Cortex of kidney (tissue), 1 donor: ENCODE results near the gene PKN3.
"Not testable (repeated sequence)": the region's sequence is repeated elsewhere in the genome, so short reads cannot be mapped to it uniquely, and the experiment has no call there.

ENCODE experiments used
- DNase-seq: peaks from one replicate; lab custom pipeline; 2025; lab: John Stamatoyannopoulos, UW

Gene PKN3

DNA sequence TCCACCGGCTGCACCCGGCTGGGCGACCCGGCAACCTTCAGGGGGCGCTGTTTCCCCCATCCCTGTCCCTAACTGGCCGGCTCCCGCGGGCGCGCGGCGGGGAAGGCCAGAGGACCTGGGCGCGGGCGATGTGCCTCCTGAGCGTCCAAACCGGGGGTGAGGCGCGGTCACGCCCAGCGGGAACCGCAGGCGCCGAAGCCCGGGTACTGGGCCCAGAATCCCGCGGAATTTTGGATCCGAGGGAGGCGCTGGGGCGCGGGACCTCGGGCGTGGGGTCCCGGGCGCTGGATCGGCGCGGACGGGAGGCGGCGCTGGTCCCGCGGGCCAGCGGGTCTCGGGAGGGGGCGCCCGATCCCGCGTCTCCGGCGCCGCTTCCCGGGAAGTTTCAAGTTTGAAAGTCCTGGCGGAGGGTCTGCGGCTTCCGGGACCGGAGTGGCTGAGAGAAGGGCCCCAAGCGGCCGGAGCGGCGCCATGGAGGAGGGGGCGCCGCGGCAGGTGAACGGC lies at the start of gene PKN3:
Gene PKN3 (plus strand): TSS at position 59 of the 504 bp plus-strand sequence. CDS start 413 bp downstream, at position 472.
- no peak for DNase-seq

DNA sequence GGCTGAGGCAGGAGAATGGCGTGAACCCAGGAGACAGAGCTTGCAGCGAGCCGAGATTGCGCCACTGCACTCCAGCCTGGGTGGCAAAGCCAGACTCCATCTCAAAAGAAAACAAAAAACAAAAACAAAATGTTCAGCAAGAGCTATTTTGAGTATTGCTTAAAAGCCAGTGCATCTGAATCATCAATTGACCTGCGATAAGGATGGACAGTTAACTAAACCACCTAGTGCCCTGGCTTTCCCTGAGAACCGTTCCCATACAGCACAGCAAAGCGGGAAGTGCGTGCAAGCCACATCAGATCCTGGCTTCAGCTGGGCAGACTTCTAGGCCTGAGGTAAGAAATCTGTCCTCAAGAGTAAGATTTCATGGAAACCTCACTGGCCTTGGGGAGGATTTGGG lies 48.4 kb upstream of the PKN3 start:
- no peak for DNase-seq

DNA sequence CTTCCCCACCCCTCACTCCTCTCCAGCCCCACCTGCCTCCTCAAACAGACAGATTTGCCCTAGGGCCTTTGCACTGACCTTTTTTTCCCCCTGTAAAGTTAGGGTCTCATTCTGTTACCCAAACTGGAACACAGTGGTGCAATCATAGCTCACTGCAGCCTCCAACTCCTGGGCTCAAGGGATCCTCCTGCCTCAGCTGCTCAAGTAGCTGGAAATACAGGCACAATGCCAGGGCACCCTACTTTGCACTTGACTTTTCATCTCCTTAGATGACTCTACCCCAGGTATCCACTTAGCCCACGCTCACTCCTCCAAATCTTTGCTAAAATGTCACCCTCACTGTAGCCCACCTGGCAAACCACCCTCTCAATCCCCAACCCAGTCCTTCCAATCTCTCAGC lies 47.8 kb upstream of the PKN3 start:
- DNase-seq: no peak

DNA sequence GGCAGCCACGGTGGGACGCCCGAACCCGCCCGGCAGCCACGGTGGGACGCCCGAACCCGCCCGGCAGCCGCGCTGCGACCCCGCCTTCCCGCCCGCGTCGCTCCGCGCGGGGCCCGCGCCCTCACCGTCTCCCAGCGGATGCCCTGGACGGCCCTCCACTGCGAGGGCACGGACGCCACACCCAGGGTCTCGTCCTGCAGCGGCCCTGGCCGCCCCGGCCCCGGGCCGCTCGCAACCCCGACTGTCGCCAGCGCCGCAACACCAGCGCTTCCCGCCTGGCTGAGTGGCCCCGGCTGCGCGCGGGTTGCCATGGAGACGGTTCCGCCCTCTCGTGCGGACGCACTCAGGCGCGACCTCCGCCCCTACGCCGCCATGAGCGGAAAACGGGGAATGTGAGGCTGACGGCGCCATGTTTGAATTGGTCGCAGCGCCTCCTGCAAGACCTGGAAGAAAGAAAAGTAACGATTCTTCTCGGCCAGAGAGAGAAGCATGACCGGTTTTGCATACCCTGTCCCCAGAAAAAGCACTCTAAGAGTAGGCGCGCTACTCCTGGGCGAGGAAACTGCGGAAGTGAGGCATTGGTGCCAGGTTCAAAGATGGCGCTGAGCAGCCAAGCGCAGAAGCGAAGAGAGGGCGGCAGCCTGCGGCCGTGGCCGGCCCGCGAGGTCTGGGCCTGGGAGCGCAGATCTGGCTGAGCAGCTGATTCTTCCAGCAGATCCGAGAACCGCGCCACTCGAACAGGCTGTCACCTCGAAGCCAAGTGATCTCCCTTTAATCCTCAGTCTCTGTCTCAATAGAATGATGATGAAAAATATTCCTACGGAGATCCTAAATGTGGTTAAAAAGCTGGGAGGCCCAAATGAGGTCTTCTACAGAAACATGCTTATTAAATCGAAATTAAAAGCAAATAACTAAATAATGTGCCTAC lies 45.6 kb upstream of the PKN3 start, which contains the start of gene DYNC2I2:
Gene DYNC2I2 (minus strand): TSS at position 432 of the 928 bp plus-strand sequence. CDS start 121 bp downstream, at position 311.
- no peak for DNase-seq

DNA sequence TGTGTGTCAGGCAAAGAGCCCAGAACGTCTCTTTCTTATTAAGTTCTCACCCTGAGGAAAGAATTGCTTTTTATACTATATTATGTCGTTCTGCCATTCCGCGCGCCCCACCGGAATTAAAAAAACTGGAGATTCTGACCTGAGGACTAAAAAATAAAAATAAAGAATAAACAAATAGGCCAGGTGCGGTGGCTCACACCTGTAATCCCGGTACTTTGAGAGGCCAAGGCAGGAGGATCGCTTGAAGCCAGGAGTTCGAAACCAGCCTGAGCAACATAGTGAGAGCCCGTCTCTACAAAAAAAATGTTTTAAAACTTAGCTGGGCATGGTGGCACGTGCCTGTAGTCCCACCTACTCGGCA lies 45.0 kb upstream of the PKN3 start:
- DNase-seq: no peak

DNA sequence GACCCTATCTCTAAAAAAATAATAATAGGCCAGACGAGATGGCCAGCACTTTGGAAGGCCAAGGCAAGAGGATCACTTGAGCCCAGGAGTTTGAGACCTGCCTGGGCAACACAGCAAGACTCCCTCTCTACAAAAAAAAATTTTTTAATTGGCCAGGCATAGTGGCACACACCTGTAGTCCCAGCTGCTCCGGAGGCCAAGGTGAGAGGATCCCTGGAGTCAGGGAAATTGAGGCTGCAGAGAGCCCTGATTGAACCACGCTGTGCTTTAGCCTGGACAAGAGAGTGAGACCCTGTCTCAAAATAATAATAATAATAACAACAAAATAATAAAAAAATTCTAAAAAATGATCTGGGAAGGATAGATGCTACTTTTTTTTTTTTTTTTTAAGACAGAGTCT lies 44.5 kb upstream of the PKN3 start:
- DNase-seq: no peak

DNA sequence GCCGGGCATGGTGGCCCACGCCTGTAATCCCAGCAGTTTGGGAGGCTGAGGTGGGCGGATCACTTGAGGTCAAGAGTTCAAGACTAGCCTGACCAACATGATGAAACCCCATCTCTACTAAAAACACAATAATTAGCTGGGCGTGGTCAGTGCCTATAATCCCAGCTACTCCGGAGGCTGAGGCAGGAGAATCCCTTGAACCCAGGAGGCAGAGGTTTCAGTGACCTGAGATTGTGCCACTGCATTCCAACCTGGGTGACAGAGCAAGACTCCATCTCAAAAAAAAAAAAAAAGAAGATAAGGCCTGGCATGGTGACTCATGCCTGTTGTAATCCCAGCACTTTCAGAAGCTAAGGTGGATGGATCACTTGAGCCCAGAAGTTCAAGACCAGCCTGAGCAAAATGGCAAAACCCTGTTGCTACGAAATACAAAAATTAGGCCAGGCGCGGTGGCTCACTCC lies 35.8 kb upstream of the PKN3 start:
- not testable (repeated sequence) for DNase-seq

DNA sequence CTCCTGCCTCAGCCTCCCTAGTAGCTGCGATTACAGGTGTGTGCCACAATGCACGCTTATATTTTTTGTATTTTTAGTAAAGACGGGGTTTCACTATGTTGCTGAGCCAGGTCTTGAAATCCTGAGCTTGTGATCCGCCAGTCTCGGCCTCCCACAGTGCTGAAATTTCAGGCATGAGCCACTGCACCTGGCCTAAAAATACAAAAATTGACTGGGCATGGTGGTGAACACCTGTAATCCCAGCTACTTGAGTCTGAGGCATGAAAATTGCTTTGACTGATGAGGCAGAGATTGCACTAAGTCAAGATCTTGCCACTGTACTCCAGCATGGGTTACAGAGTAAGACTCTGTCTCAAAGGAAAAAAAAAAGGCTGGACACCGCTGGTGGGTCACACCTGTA lies 32.5 kb upstream of the PKN3 start:
- no peak for DNase-seq

DNA sequence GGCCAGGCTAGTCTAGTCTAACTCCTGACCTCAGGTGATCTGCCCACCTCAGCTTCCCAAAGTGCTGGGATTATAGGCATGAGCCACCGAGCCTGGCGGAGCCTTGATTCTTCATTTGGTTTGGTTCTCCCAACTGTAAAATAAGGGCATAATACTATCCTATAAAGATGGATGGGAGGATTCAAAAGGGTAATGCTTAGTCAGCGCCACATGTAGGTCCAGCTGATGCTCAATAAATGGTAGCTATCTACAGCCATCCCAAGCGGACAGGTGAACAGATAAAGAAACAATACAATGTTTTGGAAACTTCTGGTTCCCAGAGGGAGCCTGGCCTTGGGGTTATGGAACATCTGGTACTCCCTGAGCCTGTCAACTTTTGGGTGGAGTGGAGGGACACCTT lies 26.9 kb upstream of the PKN3 start:
- DNase-seq: no peak

DNA sequence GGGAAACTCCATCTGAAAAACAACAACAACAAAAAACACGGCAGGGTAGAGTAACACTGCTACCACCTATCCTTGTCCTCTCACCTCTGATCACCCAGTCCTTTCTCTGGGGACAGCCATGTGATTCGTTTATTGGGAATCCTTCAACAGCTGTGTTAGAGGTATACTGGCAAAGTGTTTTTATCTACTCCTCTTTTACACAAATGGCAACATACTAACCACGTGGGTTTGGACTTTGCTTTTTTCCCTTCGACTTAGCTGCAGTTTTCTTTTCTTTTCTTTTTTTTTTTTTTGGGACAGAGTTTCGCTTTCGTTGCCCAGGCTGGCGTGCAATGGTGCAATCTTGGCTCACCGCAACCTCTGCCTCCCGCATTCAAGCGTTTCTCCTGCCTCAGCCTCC lies 24.5 kb upstream of the PKN3 start:
- DNase-seq: no peak

DNA sequence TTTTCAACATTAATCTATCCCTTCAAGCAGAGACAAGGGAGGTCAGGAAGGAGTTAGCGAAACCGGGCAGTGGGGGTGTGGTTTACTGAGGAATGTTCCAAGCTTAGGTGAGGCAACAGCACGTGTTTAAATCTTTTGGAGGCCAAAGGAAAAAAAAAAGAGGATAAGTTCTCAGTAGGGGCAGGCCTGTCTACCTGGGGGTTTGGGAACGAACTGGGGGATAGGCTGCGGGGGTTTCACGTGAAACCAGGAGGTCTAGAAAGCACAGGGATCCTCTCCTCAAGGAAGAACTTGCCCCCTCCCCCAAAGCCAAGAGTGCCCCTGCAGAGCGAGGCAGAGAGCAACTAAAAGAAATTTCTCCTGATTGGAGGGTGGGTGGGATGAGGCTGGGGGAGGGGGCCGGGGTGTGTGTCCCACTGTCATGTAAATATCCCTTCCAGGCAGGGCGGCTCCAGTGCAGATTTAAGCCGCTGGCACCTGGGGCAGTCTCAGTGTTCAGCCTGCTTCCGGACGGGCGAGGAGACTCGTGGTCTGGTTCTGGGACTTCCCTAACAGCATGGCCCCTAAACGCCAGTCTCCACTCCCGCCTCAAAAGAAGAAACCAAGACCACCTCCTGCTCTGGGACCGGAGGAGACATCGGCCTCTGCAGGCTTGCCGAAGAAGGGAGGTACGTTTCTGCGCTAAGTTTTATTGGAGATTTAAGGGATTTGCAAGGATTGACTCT lies 18.8 kb upstream of the PKN3 start:
- DNase-seq: no peak

DNA sequence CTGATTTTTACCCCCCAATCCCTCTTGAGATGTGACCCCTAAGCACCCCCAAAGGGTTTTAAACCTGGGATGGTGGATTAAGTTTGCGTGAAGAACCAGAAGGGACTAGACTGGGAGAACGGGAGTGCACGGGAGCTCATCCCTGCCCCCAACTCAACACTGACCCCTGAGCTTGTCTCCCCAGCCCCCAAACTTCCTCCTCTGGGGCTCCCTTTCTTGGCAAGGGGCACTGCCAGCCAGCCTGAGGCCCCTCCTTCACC lies 18.3 kb upstream of the PKN3 start:
- no peak for DNase-seq

DNA sequence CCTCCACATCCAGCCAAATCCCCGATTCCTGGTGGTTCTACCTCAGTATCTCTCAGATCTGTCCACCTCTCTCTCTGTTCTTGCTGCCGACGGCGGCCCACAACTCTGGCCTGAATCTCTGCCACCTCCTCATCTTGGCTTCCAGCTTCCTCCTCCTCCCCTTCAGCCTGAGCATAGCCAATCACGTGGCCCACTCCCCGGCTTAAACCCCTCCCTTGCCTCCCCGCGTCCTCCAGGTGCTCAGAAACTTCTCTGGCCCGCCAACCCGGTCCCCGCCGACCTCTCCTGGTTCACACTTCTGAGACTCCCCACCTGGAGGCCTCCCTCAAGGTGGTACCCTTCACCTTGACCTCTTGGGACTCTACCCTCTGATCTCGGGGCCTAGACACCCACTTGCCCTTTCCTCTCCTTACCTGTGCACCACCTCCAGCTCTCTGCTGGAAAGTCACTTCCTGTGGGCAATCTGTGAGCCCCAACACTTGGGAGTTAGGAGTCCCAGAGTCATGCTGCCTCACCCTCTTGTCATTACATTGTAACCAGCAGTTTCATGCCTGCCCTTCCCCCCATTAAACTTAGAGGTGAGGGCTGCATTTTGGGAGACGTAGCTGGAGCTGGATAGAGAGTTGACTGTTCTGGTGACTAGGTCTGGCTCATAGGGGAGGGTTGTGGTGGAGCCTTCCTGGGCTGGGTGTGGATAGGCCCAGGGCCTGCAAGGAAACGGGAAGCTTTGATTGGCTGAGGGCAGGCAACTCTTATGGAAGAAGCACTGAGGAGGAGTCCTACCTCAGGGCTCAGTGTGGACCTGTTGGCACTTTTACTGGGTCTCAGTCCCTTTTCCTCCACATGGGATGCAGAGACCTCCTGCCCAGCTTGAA lies 17.7 kb upstream of the PKN3 start:
- no peak for DNase-seq

DNA sequence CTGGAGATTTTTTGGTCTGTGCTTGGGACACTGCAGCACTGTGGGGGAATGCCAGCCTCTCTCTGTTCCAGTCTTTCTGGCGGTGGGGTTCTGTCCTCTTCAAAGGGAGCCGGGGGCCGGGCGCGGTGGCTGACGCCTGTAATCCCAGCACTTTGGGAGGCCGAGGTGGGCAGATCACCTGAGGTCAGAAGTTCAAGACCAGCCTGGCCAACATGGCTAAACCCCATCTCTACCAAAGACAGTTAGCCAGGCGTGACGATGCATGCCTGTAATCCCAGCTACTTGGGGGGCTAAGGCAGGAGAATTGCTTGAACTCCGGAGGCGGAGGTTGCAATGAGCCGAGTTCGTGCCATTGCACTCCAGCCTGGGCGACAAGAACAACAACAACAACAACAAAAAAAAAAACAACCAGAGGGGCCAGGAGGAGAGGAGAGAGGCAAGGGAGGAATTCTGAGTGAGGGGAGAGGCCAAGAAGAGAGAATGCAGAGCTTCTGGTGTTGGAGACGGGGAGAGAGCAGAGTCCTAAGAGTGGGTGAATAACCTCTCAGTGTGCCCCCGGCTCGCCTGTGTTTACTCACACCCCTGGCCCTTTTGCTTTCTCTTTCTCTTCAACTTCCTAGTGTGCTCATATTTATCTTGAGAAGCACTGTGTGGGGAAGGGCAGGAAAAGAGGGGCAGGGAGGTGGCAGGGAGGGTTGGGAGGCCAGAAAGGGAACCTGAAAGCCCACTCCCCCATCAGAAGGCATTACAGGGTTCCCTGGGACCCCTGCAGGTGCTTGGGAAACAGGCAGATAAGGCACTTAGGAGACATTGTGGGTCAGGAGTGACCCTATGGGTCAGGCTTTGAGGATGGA lies 16.4 kb upstream of the PKN3 start:
- DNase-seq: no peak

DNA sequence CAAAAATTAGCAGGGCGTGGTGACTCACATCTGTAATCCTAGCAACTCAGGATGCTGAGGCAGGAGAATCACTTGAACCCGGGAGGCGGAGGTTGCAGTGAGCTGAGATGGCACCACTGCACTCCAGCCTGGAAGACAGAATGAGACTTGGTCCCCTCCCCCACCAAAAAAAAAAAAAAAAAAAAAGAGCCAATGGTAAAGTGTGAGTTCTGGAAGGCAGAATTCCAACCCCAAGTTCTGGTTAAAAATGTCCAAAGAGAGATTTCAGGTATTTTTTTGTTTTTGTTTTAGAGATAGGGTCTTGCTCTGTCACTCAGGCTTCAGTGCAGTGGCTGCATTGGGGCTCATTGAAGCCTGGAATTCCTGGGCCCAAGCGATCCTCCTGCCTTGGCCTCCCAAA lies 14.8 kb upstream of the PKN3 start:
- no peak for DNase-seq

DNA sequence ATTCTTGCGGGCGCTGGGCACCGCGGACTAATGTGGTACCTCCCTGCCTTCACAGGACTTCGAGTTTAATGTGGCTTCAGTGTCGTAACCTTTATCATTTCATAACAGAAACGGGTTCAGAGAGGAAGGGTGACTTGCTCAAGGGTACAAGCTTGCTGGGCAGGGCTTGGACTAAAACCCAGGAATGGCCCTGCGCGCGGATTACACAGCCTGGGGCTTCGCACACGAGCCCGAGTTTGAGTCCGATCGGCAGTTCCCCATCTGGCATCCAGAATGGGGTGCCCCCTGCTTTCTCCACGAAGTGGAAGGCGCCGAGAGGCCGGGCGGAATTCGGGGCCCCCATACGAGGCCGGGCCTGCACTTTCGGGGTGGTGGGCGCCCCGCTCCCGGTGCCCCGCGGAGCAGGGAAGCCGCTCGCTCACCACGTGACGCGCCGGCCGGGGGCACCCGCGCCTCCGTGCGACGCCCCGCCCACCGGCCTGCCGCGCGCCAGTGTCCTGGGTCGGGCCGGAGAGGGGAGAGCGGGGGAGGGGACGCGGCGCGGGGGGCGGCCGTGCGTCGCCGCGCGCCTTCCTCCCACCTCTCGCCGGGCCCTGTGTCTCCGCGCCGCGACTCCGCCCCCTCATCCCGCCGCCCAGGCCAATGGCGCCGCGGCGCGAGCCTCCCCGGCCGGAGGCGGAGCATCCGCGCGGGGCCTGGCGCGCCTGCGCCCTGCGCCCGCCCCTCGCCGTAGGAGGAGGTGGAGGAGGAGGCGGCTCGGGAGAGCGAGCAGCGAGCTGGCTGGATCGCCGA lies 13.6 kb upstream of the PKN3 start, which contains the start of gene SET:
Gene SET (plus strand): TSS at position 722 of the 792 bp plus-strand sequence. CDS start 361 bp downstream, outside the sequence.
- peak; percentile 77 for DNase-seq

DNA sequence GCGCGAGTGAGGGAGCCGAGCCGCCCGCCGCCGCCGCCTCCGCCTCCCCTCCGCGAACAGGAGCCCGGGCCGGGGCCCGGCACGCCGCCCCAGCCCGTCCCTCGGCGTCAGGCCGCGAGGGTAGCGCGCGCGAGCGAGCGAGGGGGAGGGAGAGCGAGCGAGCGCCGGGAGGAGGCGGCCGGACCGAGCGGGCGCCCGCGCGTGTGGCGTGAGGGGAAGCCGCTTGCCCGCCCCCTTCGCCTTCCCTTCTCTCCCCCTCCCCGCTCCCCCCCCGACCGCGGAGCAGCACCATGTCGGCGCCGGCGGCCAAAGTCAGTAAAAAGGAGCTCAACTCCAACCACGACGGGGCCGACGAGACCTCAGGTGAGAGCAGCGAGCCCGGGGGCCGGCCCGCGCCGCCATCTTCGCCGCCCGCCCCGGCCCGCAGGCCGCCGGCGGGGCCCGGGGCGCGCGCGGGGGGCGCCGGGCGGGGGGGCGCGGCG lies 13.0 kb upstream of the PKN3 start:
- DNase-seq: no peak

DNA sequence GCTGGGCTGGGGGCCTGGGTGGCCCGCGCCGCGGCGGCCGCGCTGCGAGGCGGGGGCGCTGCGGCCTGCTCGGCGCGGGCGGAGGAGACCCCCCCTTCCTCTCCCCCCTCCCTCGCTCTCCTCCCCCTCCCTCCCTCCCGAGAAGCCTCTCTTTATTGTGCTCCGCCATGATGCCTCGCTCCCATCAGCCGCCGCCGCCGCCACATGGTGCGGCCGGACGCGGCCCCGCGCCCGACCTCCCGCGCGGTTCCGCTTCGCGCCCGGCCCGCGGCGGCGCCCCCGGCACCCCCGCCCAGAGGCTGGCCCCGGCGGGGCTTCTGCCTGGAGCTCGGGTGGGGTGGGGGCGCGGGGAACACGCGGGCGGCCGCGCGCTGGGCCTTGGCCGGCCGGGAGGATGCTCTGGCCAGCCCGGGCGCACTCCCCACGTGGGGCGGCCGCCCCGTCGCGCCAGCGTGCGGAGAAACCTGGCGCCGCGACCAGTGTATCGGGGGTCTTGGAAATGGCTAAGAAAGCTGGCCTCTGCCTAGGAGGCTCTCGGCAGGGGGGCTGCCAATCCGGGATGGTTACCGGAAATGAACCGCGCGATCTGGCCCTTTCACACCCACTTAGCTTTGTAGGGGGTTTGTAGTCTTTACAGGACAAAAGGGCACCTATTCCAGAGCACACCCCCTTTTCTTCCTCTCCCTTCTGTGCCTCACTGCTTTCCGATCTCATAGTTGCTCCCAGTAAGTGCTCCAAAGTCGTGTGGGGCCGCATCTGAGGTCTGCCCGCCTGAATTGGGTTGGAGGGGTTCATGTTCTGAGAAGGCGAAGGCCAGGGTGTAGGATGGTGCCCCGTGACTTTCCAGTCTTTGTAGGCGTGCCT lies 12.3 kb upstream of the PKN3 start:
- no peak for DNase-seq

DNA sequence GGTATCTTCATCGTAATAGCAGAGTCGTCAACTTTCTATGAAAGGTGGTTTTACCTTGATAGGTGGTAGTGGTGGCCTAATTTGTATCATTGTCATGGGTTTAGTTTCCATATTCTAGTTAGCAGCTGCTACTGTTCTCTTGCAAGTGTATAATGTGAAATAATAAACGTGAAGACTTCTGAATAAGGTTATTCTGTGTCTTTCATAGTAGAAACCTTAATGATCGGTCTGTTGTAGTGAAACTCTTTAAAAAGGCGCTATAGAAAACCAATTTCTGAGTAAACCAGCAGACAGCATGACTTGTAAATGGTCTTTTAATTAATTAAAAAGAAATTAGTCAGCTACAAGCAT lies 11.6 kb upstream of the PKN3 start:
- no peak for DNase-seq
